Measurements from ENCODE around the gene LSS.
A peak's percentile ranks its signal among the peaks of the same experiment; 100 is the strongest.
"Not testable (repeated sequence)": the region's sequence is repeated elsewhere in the genome, so short reads cannot be mapped to it uniquely, and the experiment has no call there.

LSS gene

DNA sequence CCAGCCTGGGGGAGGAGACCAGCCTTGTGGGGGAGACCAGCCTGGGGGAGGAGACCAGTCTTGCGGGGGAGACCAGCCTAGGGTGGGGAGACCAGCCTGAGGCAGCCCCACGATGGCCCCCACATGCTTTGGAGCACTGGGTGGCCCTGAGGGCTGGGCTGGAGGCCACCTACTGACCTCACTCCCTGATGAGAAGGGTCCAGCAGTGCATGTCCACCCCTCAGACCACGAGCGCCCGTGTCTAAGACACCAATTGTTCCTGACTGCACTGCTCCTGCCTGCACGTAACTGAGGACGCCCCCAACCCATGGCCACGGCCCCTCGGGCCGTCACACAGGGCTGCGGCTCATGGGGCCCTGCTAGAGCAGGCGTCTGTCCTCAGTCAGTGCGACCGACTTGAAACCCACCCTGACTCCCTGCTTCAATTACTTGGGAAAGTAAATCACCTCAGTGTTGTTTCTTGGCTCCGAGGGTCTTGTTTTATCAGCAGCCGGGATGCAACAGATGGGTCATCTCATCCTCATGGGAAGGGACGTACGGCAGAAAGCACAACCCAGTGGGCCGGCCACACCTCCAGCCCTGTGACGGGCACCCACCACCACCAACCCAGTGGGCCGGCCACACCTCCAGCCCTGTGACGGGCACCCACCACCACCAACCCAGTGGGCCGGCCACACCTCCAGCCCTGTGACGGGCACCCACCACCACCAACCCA lies 44.5 kb downstream of the LSS start, which contains the start of gene SPATC1L:
Gene SPATC1L, minus strand, starts transcription at position 550 of the 715 bp plus-strand sequence. CDS start 1,643 bp downstream, outside the sequence.
- no peak within 1 kb of the TSS for H3K27ac ChIP-seq (ENCODE audit: low read length)
- TF ChIP-seq EZH2phosphoT487 (IDR thresholded peaks at IDR 0.05; ENCODE audit: low read length): no peak
- TF ChIP-seq EZH2 (optimal IDR thresholded peaks at IDR 0.05; ENCODE audit: low read depth, low read length): no peak
- TF ChIP-seq, protein P1, sequence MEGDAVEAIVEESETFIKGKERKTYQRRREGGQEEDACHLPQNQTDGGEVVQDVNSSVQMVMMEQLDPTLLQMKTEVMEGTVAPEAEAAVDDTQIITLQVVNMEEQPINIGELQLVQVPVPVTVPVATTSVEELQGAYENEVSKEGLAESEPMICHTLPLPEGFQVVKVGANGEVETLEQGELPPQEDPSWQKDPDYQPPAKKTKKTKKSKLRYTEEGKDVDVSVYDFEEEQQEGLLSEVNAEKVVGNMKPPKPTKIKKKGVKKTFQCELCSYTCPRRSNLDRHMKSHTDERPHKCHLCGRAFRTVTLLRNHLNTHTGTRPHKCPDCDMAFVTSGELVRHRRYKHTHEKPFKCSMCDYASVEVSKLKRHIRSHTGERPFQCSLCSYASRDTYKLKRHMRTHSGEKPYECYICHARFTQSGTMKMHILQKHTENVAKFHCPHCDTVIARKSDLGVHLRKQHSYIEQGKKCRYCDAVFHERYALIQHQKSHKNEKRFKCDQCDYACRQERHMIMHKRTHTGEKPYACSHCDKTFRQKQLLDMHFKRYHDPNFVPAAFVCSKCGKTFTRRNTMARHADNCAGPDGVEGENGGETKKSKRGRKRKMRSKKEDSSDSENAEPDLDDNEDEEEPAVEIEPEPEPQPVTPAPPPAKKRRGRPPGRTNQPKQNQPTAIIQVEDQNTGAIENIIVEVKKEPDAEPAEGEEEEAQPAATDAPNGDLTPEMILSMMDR (IDR thresholded peaks at IDR 0.05; ENCODE audit: low read length): no peak

DNA sequence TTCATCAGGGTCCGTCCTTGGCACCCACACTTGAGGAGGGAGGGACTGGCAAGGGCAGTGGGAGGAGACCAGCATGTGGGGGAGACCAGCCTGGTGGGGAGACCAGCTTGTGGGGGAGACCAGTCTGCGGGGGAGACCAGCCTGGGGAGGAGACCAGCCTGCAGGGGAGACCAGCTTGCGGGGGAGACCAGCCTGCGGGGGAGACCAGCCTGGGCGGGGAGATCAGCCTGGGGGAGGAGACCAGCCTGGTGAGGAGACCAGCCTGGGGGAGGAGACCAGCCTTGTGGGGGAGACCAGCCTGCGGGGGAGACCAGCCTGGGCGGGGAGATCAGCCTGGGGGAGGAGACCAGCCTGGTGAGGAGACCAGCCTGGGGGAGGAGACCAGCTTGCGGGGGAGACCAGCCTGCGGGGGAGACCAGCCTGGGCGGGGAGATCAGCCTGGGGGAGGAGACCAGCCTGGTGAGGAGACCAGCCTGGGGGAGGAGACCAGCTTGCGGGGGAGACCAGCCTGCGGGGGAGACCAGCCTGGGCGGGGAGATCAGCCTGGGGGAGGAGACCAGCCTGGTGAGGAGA lies 45.2 kb downstream of the LSS start:
- not testable (repeated sequence) for H3K79me2 ChIP-seq (ENCODE audit: low read length); H3F3A ChIP-seq (ENCODE audit: insufficient read depth, low read length); H2AFZ ChIP-seq (ENCODE audit: low read length); H3K9me3 ChIP-seq (replicated peaks; ENCODE audit: insufficient read depth, low read length); H3K27ac ChIP-seq (ENCODE audit: low read length); H4K20me1 ChIP-seq (ENCODE audit: insufficient read depth, low read length); H3K27me3 ChIP-seq (replicated peaks; ENCODE audit: insufficient read depth, low read length); DNase-seq; H3K9me2 ChIP-seq (replicated peaks; ENCODE audit: insufficient read depth, low read length); H3K36me3 ChIP-seq (replicated peaks; ENCODE audit: insufficient read depth, low read length)
- H3K9ac ChIP-seq (ENCODE audit: low read length): peak overlapping the region; percentile 62; the same call in 1 of the 2 replicates
- peak overlapping the region; percentile 83; the same call in 1 of the 2 replicates for H3K4me2 ChIP-seq (ENCODE audit: low read depth, low read length)
- peak overlapping the region; percentile 97 for H3K4me3 ChIP-seq (ENCODE audit: low read length)
- H3K4me1 ChIP-seq (ENCODE audit: low read length): peaks cover 12% of the 10 kb centered on the region

More for the DNA sequence above, 44.5 kb downstream of the LSS start, which contains the start of gene SPATC1L:
- Histone ChIP-seq H3K4me1 (ENCODE audit: low read length) (peaks cover 12% of the 10 kb centered on the region), H3K4me2 (ENCODE audit: low read depth, low read length) (peak within 1 kb of the TSS; percentile 83), H4K20me1 (ENCODE audit: insufficient read depth, low read length) (no peaks in the 10 kb centered on the region), H2AFZ (ENCODE audit: low read length) (peak within 1 kb of the TSS; percentile 94), H3K9ac (ENCODE audit: low read length) (peak within 1 kb of the TSS; percentile 62), H3F3A (ENCODE audit: insufficient read depth, low read length) (0 out of 2 replicates have a peak, but pooled peaks cover 10% of the 10 kb centered on the region), H3K79me2 (ENCODE audit: low read length) (0 out of 2 replicates have a peak, but pooled peaks cover 3% of the 10 kb centered on the region), H3K4me3 (ENCODE audit: low read length) (peak within 1 kb of the TSS; percentile 97), H3K9me3 (replicated peaks; ENCODE audit: insufficient read depth, low read length) (no peaks in the 10 kb centered on the region), H3K27me3 (replicated peaks; ENCODE audit: insufficient read depth, low read length) (no peaks in the 10 kb centered on the region), H3K36me3 (replicated peaks; ENCODE audit: insufficient read depth, low read length) (no peaks in the 10 kb centered on the region), H3K9me2 (replicated peaks; ENCODE audit: insufficient read depth, low read length) (no peaks in the 10 kb centered on the region)
- peak; percentile 73 for DNase-seq

DNA sequence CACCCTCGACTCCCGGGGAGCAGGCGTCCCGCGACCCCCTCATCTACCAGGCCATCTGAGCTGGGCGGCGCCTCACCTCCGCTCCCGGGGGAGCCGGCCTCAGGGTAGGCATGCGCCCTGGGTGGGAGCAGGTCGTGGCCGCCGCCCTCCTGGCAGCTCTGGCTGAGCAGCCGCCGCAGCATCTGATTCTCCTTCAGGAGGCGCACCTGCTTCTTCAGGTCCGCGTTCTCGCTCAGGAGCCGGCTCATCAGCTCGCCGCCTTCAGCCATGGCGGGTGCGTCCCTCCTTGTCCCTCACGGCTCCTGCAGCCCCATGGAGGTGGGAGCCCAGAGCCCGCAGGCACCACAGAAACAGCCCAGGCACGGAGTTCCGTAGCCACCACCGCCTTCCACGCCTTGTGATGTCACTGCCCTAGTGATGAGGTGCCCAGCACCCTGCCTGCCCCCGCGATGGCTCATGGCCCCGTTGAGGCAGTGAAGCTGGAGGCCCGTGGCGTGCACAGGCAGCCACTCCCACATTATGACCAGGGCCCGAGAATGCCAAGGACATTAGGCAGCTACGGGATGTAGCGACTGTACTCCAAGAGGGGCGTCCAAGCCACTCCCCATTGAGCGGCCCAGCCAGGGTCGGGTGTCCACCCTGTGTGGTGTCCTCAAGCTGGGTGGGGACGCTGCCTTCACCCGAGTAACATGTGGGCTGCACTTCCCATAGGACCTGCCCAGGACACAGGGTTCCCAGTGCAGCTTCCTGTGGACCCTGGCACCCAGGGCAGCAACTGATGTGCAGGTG lies 45.8 kb downstream of the LSS start:
- Histone ChIP-seq H3K9me3 (replicated peaks; ENCODE audit: insufficient read depth, low read length) (no peaks in the 10 kb centered on the region), H3K9ac (ENCODE audit: low read length) (no peak overlapping the region), H2AFZ (ENCODE audit: low read length) (no peak overlapping the region), H3K4me2 (ENCODE audit: low read depth, low read length) (no peak overlapping the region), H3K36me3 (replicated peaks; ENCODE audit: insufficient read depth, low read length) (no peaks in the 10 kb centered on the region), H3K4me1 (ENCODE audit: low read length) (peaks cover 12% of the 10 kb centered on the region), H3K9me2 (replicated peaks; ENCODE audit: insufficient read depth, low read length) (no peaks in the 10 kb centered on the region), H3K27ac (ENCODE audit: low read length) (no peak overlapping the region), H3K4me3 (ENCODE audit: low read length) (no peak overlapping the region), H4K20me1 (ENCODE audit: insufficient read depth, low read length) (no peaks in the 10 kb centered on the region), H3K27me3 (replicated peaks; ENCODE audit: insufficient read depth, low read length) (no peaks in the 10 kb centered on the region), H3F3A (ENCODE audit: insufficient read depth, low read length) (0 out of 2 replicates have a peak, but pooled peaks cover 10% of the 10 kb centered on the region), H3K79me2 (ENCODE audit: low read length) (0 out of 2 replicates have a peak, but pooled peaks cover 3% of the 10 kb centered on the region)
- TF ChIP-seq, protein P1 (IDR thresholded peaks at IDR 0.05; ENCODE audit: low read length): no peak
- TF ChIP-seq EZH2phosphoT487 (IDR thresholded peaks at IDR 0.05; ENCODE audit: low read length) (no peak), EZH2 (optimal IDR thresholded peaks at IDR 0.05; ENCODE audit: low read depth, low read length) (no peak)
- DNase-seq: no peak

Measured in MM.1S (cell line).